Cortex of kidney (tissue), 1 donor: ENCODE measurements around the gene ACTG2.

ENCODE experiments used
- DNase-seq: peaks from one replicate; lab custom pipeline; 2025; lab: John Stamatoyannopoulos, UW

The ACTG2 gene

DNA sequence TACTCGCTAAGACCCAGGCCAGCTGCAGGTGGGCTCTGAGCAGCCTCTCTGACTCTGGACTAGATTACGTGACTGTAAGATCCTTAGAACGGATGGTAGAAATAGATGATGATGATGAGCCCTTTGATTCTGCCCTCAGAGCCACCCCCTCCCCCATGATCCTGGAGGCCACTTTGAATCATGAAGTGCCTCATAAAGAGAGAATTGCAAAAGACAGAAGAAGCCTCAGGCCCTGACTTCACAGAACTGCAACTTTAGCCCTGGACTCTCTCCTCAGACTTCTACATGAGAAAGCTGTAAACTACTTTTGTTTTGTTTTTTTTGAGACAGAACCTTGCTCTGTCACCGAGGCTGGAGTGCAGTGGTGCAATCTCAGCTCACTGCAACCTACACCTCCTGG is 76.5 kb downstream of the ACTG2 start:
- no peak for DNase-seq
